Uterus (tissue), 4 donors: ENCODE results near the gene ADCY9. TPM values are rescaled to one million over a fixed set of nuclear protein-coding genes. Genes with fewer than 3 reads are reported as not detected.

Source experiments
- DNase-seq, 2 donors: peaks; one replicate each; pipeline ENCODE4 v3.0.0-alpha.2; 2019 to 2020
- H3K27ac ChIP-seq, 2 donors: fragments of 200-600 bp; sonication (generic); 1 replicate in 1 of 2; 2 replicates in 1 of 2; pipeline ENCODE4 v1.5.1; 2016 to 2018
- H3K27me3 ChIP-seq, 2 donors: fragments of 200-600 bp; sonication (generic); one replicate each; pipeline ENCODE4 v1.5.1; 2018 to 2019; ENCODE audit warnings: control low read depth in 1 of 2
- H3K36me3 ChIP-seq, 2 donors: fragments of 200-600 bp; sonication (generic); one replicate each; pipeline ENCODE4 v1.5.1; 2019; ENCODE audit warnings: control low read depth in 1 of 2
- H3K4me1 ChIP-seq, 2 donors: fragments of 200-600 bp; sonication (generic); one replicate each; pipeline ENCODE4 v1.5.1; 2018 to 2019; ENCODE audit warnings: control low read depth in 1 of 2
- H3K4me3 ChIP-seq, 2 donors: fragments of 200-600 bp; sonication (generic); 1 replicate in 1 of 2; 2 replicates in 1 of 2; pipeline ENCODE4 v1.5.1; 2018 to 2019; ENCODE audit warnings: mild to moderate bottlenecking in 1 of 2
- H3K9me3 ChIP-seq, 2 donors: fragments of 200-600 bp; sonication (generic); one replicate each; pipeline ENCODE4 v1.5.1; 2019; ENCODE audit warnings: control low read depth in 1 of 2
- POLR2A ChIP-seq, 2 donors: fragments of 450-650 bp; IDR thresholded peaks; one replicate each; pipeline ENCODE4 v1.6.1; 2016; ENCODE audit warnings: antibody characterized with exemption in 2 of 2, mild to moderate bottlenecking in 1 of 2, moderate library complexity in 1 of 2
- intact Hi-C: fragments of 100-400 bp; cut with DNase I; formaldehyde crosslinking; loops from one replicate; pipeline ENCODE4 v1.15.1; 2023; ENCODE audit warnings: low total_unique reads
- total RNA-seq, 4 donors: library from RNA; depleted of rRNA in 3 of 4; stranded (reverse); fragments of >200 nt in 3 of 4; gene quantifications; one replicate each; pipeline versions ENCODE4 v1.1.0 to v1.2.4, GENCODE V29; 2014 to 2023
- TF ChIP-seq, protein P1 (sequence below), 4 experiments: fragments of 200-600 bp in 2 of 4; fragments of 450-650 bp in 2 of 4; sonication (generic) in 2 of 4; IDR thresholded peaks; one replicate each; pipeline ENCODE4 v1.5.1; 2016 to 2019; ENCODE audit warnings: antibody characterized with exemption in 4 of 4, mild to moderate bottlenecking in 2 of 4, moderate library complexity in 1 of 4
- donor health status: DM: yes; HTN: yes; CAD: no.

Gene ADCY9
- total RNA-seq, 4 donors from 2014 or later, result 2.8 to 34.7 (median 20.2) TPM

- Histone ChIP-seq H3K27me3 (no peaks in the 10 kb centered on the region), H3K9me3 (peaks cover 0 to 17% of the 10 kb centered on the region in 2 donors), H3K4me3 (no peak overlapping the region), H3K27ac (no peak overlapping the region), H3K36me3 (no peaks in the 10 kb centered on the region), H3K4me1 (no peaks in the 10 kb centered on the region)
- TF ChIP-seq, protein P1, sequence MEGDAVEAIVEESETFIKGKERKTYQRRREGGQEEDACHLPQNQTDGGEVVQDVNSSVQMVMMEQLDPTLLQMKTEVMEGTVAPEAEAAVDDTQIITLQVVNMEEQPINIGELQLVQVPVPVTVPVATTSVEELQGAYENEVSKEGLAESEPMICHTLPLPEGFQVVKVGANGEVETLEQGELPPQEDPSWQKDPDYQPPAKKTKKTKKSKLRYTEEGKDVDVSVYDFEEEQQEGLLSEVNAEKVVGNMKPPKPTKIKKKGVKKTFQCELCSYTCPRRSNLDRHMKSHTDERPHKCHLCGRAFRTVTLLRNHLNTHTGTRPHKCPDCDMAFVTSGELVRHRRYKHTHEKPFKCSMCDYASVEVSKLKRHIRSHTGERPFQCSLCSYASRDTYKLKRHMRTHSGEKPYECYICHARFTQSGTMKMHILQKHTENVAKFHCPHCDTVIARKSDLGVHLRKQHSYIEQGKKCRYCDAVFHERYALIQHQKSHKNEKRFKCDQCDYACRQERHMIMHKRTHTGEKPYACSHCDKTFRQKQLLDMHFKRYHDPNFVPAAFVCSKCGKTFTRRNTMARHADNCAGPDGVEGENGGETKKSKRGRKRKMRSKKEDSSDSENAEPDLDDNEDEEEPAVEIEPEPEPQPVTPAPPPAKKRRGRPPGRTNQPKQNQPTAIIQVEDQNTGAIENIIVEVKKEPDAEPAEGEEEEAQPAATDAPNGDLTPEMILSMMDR (IDR thresholded peaks at IDR 0.05), result no peak
- DNase-seq, result no peak
- intact Hi-C loops, result no loop called here
These were observed 51.3 kb downstream of the ADCY9 start for GRCh38 chr16:4064950-4065352.

DNA sequence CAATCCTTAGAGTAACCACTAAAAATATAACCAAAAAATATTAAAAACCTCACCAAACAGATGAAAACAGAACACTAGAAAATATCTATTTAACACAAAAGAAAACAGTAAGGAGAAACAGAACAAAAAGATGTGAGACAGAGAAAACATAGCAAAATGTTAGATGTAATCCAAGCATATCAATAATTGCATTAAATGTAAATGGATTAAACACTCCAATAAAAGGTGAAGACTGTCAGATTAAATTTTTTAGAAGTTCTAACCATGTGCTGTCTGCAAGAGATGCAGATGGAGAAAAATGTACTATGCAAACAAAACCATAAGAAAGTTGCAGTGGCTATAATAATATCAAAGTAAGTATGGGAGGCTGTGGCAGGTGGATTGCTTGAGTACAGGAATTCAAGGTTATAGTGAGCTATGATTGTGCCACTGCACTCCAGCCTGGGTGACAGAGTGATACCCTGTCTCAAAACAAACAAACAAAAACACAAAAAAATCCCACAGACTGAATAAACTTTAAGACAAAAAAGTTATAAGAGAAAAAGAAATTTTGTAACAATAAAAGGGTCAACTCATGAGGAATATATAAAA is 53.9 kb downstream of the ADCY9 start:
- H3K4me3 ChIP-seq, result no peak overlapping the region
- intact Hi-C loops, result no loop called here
- H3K4me1 ChIP-seq, result no peaks in the 10 kb centered on the region
- H3K27ac ChIP-seq, result no peak overlapping the region
- no peaks in the 10 kb centered on the region for H3K27me3 ChIP-seq
- DNase-seq, result no peak
- no peak for TF ChIP-seq POLR2A (IDR thresholded peaks at IDR 0.05)
- TF ChIP-seq, protein P1 (IDR thresholded peaks at IDR 0.05), result no peak
- no peaks in the 10 kb centered on the region for H3K36me3 ChIP-seq
- H3K9me3 ChIP-seq, result peaks cover 0 to 17% of the 10 kb centered on the region in 2 donors

GRCh38 chr16:4060823-4061222 is 55.4 kb downstream of the ADCY9 start:
- Histone ChIP-seq H3K27me3 (no peaks in the 10 kb centered on the region), H3K9me3 (peaks cover 0 to 17% of the 10 kb centered on the region in 2 donors), H3K4me1 (no peaks in the 10 kb centered on the region), H3K36me3 (no peaks in the 10 kb centered on the region), H3K27ac (no peak overlapping the region), H3K4me3 (no peak overlapping the region)
- intact Hi-C loops, result no loop called here
- no peak for DNase-seq
- TF ChIP-seq, protein P1 (IDR thresholded peaks at IDR 0.05), result no peak
- no peak for TF ChIP-seq POLR2A (IDR thresholded peaks at IDR 0.05)

- no peaks in the 10 kb centered on the region for H3K4me1 ChIP-seq
These were observed 56.2 kb downstream of the ADCY9 start for GRCh38 chr16:4060009-4060408.

DNA sequence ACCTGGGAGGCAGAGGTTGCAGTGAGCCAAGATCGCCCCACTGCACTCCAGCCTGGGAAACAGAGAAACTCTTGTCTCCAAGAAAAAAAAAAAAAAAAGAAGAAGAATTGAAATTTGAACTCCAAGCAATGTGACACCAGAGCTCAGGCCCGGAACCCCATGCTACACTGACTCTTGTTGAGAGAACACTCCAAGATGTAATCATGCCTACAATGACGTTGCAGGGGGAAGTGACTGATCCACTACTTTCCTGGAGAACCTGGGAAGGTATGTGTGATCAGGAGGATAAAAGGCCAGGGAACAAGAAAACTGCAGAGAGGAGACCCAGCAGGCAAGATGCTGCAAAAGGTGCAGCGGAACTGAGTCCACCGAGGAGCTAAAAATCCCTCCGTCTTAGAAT is 57.9 kb downstream of the ADCY9 start:
- Histone ChIP-seq H3K4me1 (peaks cover 5 to 8% of the 10 kb centered on the region in 2 donors), H3K27me3 (no peaks in the 10 kb centered on the region), H3K36me3 (no peaks in the 10 kb centered on the region), H3K9me3 (peaks cover 0 to 17% of the 10 kb centered on the region in 2 donors), H3K27ac (no peak overlapping the region), H3K4me3 (no peak overlapping the region)
- intact Hi-C loops, result no loop called here
- DNase-seq, result no peak
- no peak for TF ChIP-seq POLR2A (IDR thresholded peaks at IDR 0.05)
- TF ChIP-seq, protein P1 (IDR thresholded peaks at IDR 0.05), result no peak

More at GRCh38 chr16:4060009-4060408, 56.2 kb downstream of the ADCY9 start:
- Histone ChIP-seq H3K9me3 (peaks cover 0 to 17% of the 10 kb centered on the region in 2 donors), H3K27me3 (no peaks in the 10 kb centered on the region), H3K27ac (no peak overlapping the region), H3K36me3 (no peaks in the 10 kb centered on the region), H3K4me3 (no peak overlapping the region)
- TF ChIP-seq, protein P1 (IDR thresholded peaks at IDR 0.05), result no peak
- no peak for TF ChIP-seq POLR2A (IDR thresholded peaks at IDR 0.05)
- DNase-seq, result no peak
- intact Hi-C loops, result no loop called here
